ENCODE results near the gene MRPS17. TPM values are rescaled to one million over a fixed set of nuclear protein-coding genes. Genes with fewer than 3 reads are reported as not detected.
A peak's percentile ranks its signal among the peaks of the same experiment; 100 is the strongest.
"Not testable (repeated sequence)": the region's sequence is repeated elsewhere in the genome, so short reads cannot be mapped to it uniquely, and the experiment has no call there.

The MRPS17 gene
- total RNA-seq, 5 donors from 2014 or later (not counting 1 experiment from before 2014, with no cell fraction given) = 7.8 to 12.2 (median 11.1) TPM

- Histone ChIP-seq H3K4me3 (ENCODE audit: control insufficient read depth in 1 of 2, extremely low read depth in 1 of 2, low read length in 1 of 2) (no peak overlapping the region), H3K9me3 (peaks cover under 1% of the 10 kb centered on the region), H3K27me3 (replicated peaks in 1 of 2; ENCODE audit: control insufficient read depth in 2 of 2, extremely low read depth in 1 of 2, insufficient read depth in 2 of 2, low read length in 1 of 2) (no peaks in the 10 kb centered on the region), H3K27ac (ENCODE audit: low read length) (no peak overlapping the region), H3K4me1 (ENCODE audit: control insufficient read depth in 1 of 2, extremely low read depth in 1 of 2, insufficient read depth in 2 of 2, low read length in 2 of 2) (no peaks in the 10 kb centered on the region), H3K36me3 (ENCODE audit: control insufficient read depth in 2 of 2, extremely low read depth in 1 of 2, insufficient read depth in 1 of 2, low read length in 1 of 2) (peaks cover 0 to 2% of the 10 kb centered on the region in 2 donors)
- H3K27ac Mint-ChIP-seq = no peak overlapping the region
- peaks cover 26% of the 10 kb centered on the region for H3K36me3 Mint-ChIP-seq
- H3K4me3 Mint-ChIP-seq = no peak overlapping the region
- no peak for DNase-seq
- ChIA-PET POLR2A (no interaction called here), CTCF (interaction anchor here in 1 of 2 donors (0.6 kb wide), 1 partner anchor 27 kb away, joined by 3 read pairs; no protein-coding TSS in a partner anchor)
- H3K4me1 Mint-ChIP-seq = no peaks in the 10 kb centered on the region
- H3K9me3 Mint-ChIP-seq = peaks cover 5 to 8% (median 7%) of the 10 kb centered on the region in 3 donors
- whole genome bisulfite sequencing (ENCODE audit: insufficient coverage) = 100% methylated on average over 1 of the region's 5 CpGs
- no peak for ATAC-seq (replicated peaks in 1 of 4)
- H3K27me3 Mint-ChIP-seq = no peaks in the 10 kb centered on the region
Observed at GRCh38 chr7:55931421-55932151, 20.1 kb upstream of the MRPS17 start.

GRCh38 chr7:55939514-55940123 is 12.1 kb upstream of the MRPS17 start:
- H3K27ac Mint-ChIP-seq = no peak overlapping the region
- Histone ChIP-seq H3K9me3 (peaks cover 11% of the 10 kb centered on the region), H3K36me3 (ENCODE audit: control insufficient read depth in 2 of 2, extremely low read depth in 1 of 2, insufficient read depth in 1 of 2, low read length in 1 of 2) (no peaks in the 10 kb centered on the region), H3K4me3 (ENCODE audit: control insufficient read depth in 1 of 2, extremely low read depth in 1 of 2, low read length in 1 of 2) (no peak overlapping the region), H3K27me3 (replicated peaks in 1 of 2; ENCODE audit: control insufficient read depth in 2 of 2, extremely low read depth in 1 of 2, insufficient read depth in 2 of 2, low read length in 1 of 2) (no peaks in the 10 kb centered on the region), H3K4me1 (ENCODE audit: control insufficient read depth in 1 of 2, extremely low read depth in 1 of 2, insufficient read depth in 2 of 2, low read length in 2 of 2) (no peaks in the 10 kb centered on the region), H3K27ac (ENCODE audit: low read length) (no peak overlapping the region)
- H3K4me3 Mint-ChIP-seq = no peak overlapping the region
- ChIA-PET CTCF (no interaction called here), POLR2A (no interaction called here)
- DNase-seq = no peak
- H3K27me3 Mint-ChIP-seq = no peaks in the 10 kb centered on the region
- H3K4me1 Mint-ChIP-seq = no peaks in the 10 kb centered on the region
- peaks cover 24 to 38% (median 31%) of the 10 kb centered on the region in 3 donors for H3K9me3 Mint-ChIP-seq
- no peak for ATAC-seq (replicated peaks in 1 of 4)
- WGBS (ENCODE audit: insufficient coverage) = no CpG with 5 or more reads among the region's 7 CpGs
- peaks cover 26% of the 10 kb centered on the region for H3K36me3 Mint-ChIP-seq

GRCh38 chr7:55946545-55946944 is 5.1 kb upstream of the MRPS17 start:
- H3K4me3 ChIP-seq (ENCODE audit: control insufficient read depth in 1 of 2, extremely low read depth in 1 of 2, low read length in 1 of 2) = no peak overlapping the region
- peaks cover 0 to 3% of the 10 kb centered on the region in 2 experiments for H3K27me3 ChIP-seq (replicated peaks in 1 of 2; ENCODE audit: control insufficient read depth in 2 of 2, extremely low read depth in 1 of 2, insufficient read depth in 2 of 2, low read length in 1 of 2)
- ATAC-seq (replicated peaks in 1 of 4) = no peak
- H3K27me3 Mint-ChIP-seq = peaks cover 0 to 2% of the 10 kb centered on the region in 2 donors
- DNase-seq = no peak
- H3K27ac ChIP-seq (ENCODE audit: low read length) = no peak overlapping the region
- no peak overlapping the region for H3K27ac Mint-ChIP-seq
- no peaks in the 10 kb centered on the region for H3K36me3 ChIP-seq (ENCODE audit: control insufficient read depth in 2 of 2, extremely low read depth in 1 of 2, insufficient read depth in 1 of 2, low read length in 1 of 2)
- H3K36me3 Mint-ChIP-seq = peaks cover 8% of the 10 kb centered on the region
- H3K9me3 Mint-ChIP-seq = peaks cover 3 to 20% (median 8%) of the 10 kb centered on the region in 3 donors
- CTCF ChIA-PET = no interaction called here
- H3K4me3 Mint-ChIP-seq = no peak overlapping the region
- POLR2A ChIA-PET = no interaction called here
- WGBS (ENCODE audit: insufficient coverage) = no CpG with 5 or more reads among the region's 5 CpGs
- no peaks in the 10 kb centered on the region for H3K9me3 ChIP-seq
- H3K4me1 ChIP-seq (ENCODE audit: control insufficient read depth in 1 of 2, extremely low read depth in 1 of 2, insufficient read depth in 2 of 2, low read length in 2 of 2) = peaks cover 0 to 6% of the 10 kb centered on the region in 2 experiments
- peaks cover under 1 to 3% (median 2%) of the 10 kb centered on the region in 3 donors for H3K4me1 Mint-ChIP-seq

- H3K27me3 Mint-ChIP-seq; H3K9me3 ChIP-seq; H3K9me3 Mint-ChIP-seq; DNase-seq; H3K27me3 ChIP-seq (replicated peaks in 1 of 2; ENCODE audit: control insufficient read depth in 2 of 2, extremely low read depth in 1 of 2, insufficient read depth in 2 of 2, low read length in 1 of 2); POLR2A ChIA-PET; CTCF ChIA-PET; ATAC-seq (replicated peaks in 1 of 4): not testable (repeated sequence)
- peak overlapping the region; percentile 81 to 89 for H3K4me3 ChIP-seq (ENCODE audit: control insufficient read depth in 1 of 2, extremely low read depth in 1 of 2, low read length in 1 of 2)
- Mint-ChIP-seq H3K27ac (peak overlapping the region; percentile 79 to 91), H3K4me3 (peak overlapping the region; percentile 87 to 91 (median 88)), H3K4me1 (peaks cover 24 to 32% (median 31%) of the 10 kb centered on the region in 3 donors), H3K36me3 (peaks cover 14% of the 10 kb centered on the region)
- 10% methylated on average over 8 of the region's 19 CpGs for WGBS (ENCODE audit: insufficient coverage)
- H3K36me3 ChIP-seq (ENCODE audit: control insufficient read depth in 2 of 2, extremely low read depth in 1 of 2, insufficient read depth in 1 of 2, low read length in 1 of 2) = peaks cover 11 to 12% of the 10 kb centered on the region in 2 donors
- H3K4me1 ChIP-seq (ENCODE audit: control insufficient read depth in 1 of 2, extremely low read depth in 1 of 2, insufficient read depth in 2 of 2, low read length in 2 of 2) = peaks cover 4 to 20% of the 10 kb centered on the region in 2 experiments
- H3K27ac ChIP-seq (ENCODE audit: low read length) = peak overlapping the region; percentile 77
Observed at GRCh38 chr7:55952352-55952671, 635 bp downstream of the MRPS17 start.

- Mint-ChIP-seq H3K36me3 (peaks cover 14% of the 10 kb centered on the region), H3K4me3 (peak overlapping the region; percentile 87 to 91 (median 88))
- H3K9me3 ChIP-seq = no peaks in the 10 kb centered on the region
Observed at GRCh38 chr7:55953707-55954475, 2.2 kb downstream of the MRPS17 start.

GRCh38 chr7:55957190-55957589 is 5.5 kb downstream of the MRPS17 start:
- CTCF ChIA-PET = no interaction called here
- Mint-ChIP-seq H3K36me3 (peaks cover 14% of the 10 kb centered on the region), H3K4me3 (no peak overlapping the region), H3K9me3 (no peaks in the 10 kb centered on the region), H3K27ac (no peak overlapping the region), H3K4me1 (peaks cover 18 to 24% (median 24%) of the 10 kb centered on the region in 3 donors), H3K27me3 (no peaks in the 10 kb centered on the region)
- H3K4me1 ChIP-seq (ENCODE audit: control insufficient read depth in 1 of 2, extremely low read depth in 1 of 2, insufficient read depth in 2 of 2, low read length in 2 of 2) = peaks cover 2 to 9% of the 10 kb centered on the region in 2 experiments
- POLR2A ChIA-PET = interaction anchor here (0.6 kb wide), 2 partner anchors 36 to 51 kb away, joined by 3 to 15 read pairs; no protein-coding TSS in a partner anchor
- H3K9me3 ChIP-seq = no peaks in the 10 kb centered on the region
- H3K27ac ChIP-seq (ENCODE audit: low read length) = no peak overlapping the region
- WGBS (ENCODE audit: insufficient coverage) = 100% methylated on average over 4 of the region's 4 CpGs
- DNase-seq (no peak), ATAC-seq (replicated peaks in 1 of 4) (no peak)
- H3K27me3 ChIP-seq (replicated peaks in 1 of 2; ENCODE audit: control insufficient read depth in 2 of 2, extremely low read depth in 1 of 2, insufficient read depth in 2 of 2, low read length in 1 of 2) = no peaks in the 10 kb centered on the region
- H3K4me3 ChIP-seq (ENCODE audit: control insufficient read depth in 1 of 2, extremely low read depth in 1 of 2, low read length in 1 of 2) = no peak overlapping the region
- peaks cover 11 to 12% of the 10 kb centered on the region in 2 donors for H3K36me3 ChIP-seq (ENCODE audit: control insufficient read depth in 2 of 2, extremely low read depth in 1 of 2, insufficient read depth in 1 of 2, low read length in 1 of 2)

More at GRCh38 chr7:55953707-55954475, 2.2 kb downstream of the MRPS17 start:
- peaks cover 24 to 32% (median 31%) of the 10 kb centered on the region in 3 donors for H3K4me1 Mint-ChIP-seq
- DNase-seq = no peak
- H3K27me3 Mint-ChIP-seq = no peaks in the 10 kb centered on the region
- H3K27ac Mint-ChIP-seq = no peak overlapping the region
- 93% methylated on average over 5 of the region's 11 CpGs for WGBS (ENCODE audit: insufficient coverage)
- peaks cover 0 to under 1% of the 10 kb centered on the region in 2 experiments for H3K27me3 ChIP-seq (replicated peaks in 1 of 2; ENCODE audit: control insufficient read depth in 2 of 2, extremely low read depth in 1 of 2, insufficient read depth in 2 of 2, low read length in 1 of 2)
- ChIA-PET CTCF (no interaction called here), POLR2A (no interaction called here)
- no peak overlapping the region for H3K27ac ChIP-seq (ENCODE audit: low read length)
- H3K4me1 ChIP-seq (ENCODE audit: control insufficient read depth in 1 of 2, extremely low read depth in 1 of 2, insufficient read depth in 2 of 2, low read length in 2 of 2) = peaks cover 4 to 20% of the 10 kb centered on the region in 2 experiments
- H3K36me3 ChIP-seq (ENCODE audit: control insufficient read depth in 2 of 2, extremely low read depth in 1 of 2, insufficient read depth in 1 of 2, low read length in 1 of 2) = peaks cover 11 to 12% of the 10 kb centered on the region in 2 donors
- no peaks in the 10 kb centered on the region for H3K9me3 Mint-ChIP-seq
- ATAC-seq (replicated peaks in 1 of 4) = no peak
- no peak overlapping the region for H3K4me3 ChIP-seq (ENCODE audit: control insufficient read depth in 1 of 2, extremely low read depth in 1 of 2, low read length in 1 of 2)
